HEK293T (cell line): Measurements from ENCODE around the gene ZNRF1.

Experiments
- CTCF ChIA-PET: fragments of 350-600 bp; formaldehyde crosslinking; extraction: SDS; loops from one replicate; lab custom pipeline; 2021; ENCODE audit warnings: antibody characterized with exemption, inconsistent platforms; lab: Yijun Ruan, JAX
- POLR2A ChIA-PET: fragments of 350-600 bp; formaldehyde crosslinking; extraction: SDS; loops from one replicate; lab custom pipeline; 2020; ENCODE audit warnings: antibody characterized with exemption, inconsistent platforms; lab: Yijun Ruan, JAX
- DNase-seq: peaks from one replicate; pipeline ENCODE4 v3.0.0; 2012; ENCODE audit warnings: mixed read lengths; ENCODE audit errors: extremely low spot score
- ARNT ChIP-seq: fragments of 450-650 bp; IDR thresholded peaks from 2 replicates; pipeline ENCODE4 v1.6.1; 2017; ENCODE audit warnings: mild to moderate bottlenecking
- BHLHE40 ChIP-seq: fragments of 450-650 bp; IDR thresholded peaks from 2 replicates; pipeline ENCODE4 v1.6.1; 2016; ENCODE audit warnings: mild to moderate bottlenecking, moderate library complexity, borderline replicate concordance
- CTBP1 ChIP-seq: fragments of 450-650 bp; IDR thresholded peaks from 2 replicates; pipeline ENCODE4 v1.6.1; 2016; ENCODE audit warnings: borderline replicate concordance
- ELF4 ChIP-seq: fragments of 450-650 bp; IDR thresholded peaks from 2 replicates; pipeline ENCODE4 v1.6.1; 2017; ENCODE audit warnings: antibody characterized with exemption
- FOXA1 ChIP-seq: fragments of 450-650 bp; IDR thresholded peaks from 2 replicates; pipeline ENCODE4 v1.6.1; 2016; ENCODE audit warnings: mild to moderate bottlenecking
- FOXK2 ChIP-seq: fragments of 450-650 bp; IDR thresholded peaks from 2 replicates; pipeline ENCODE4 v1.6.1; 2016; ENCODE audit warnings: mild to moderate bottlenecking
- FOXM1 ChIP-seq: fragments of 450-650 bp; IDR thresholded peaks from 2 replicates; pipeline ENCODE4 v1.6.1; 2017; ENCODE audit warnings: mild to moderate bottlenecking, borderline replicate concordance
- HDGF ChIP-seq: fragments of 450-650 bp; IDR thresholded peaks from 2 replicates; pipeline ENCODE4 v1.6.1; 2017; ENCODE audit warnings: antibody characterized with exemption, borderline replicate concordance
- L3MBTL2 ChIP-seq: fragments of 450-650 bp; conservative IDR thresholded peaks from 2 replicates; pipeline ENCODE4 v1.6.1; 2016; ENCODE audit warnings: mild to moderate bottlenecking
- LEF1 ChIP-seq: fragments of 450-650 bp; IDR thresholded peaks from 2 replicates; pipeline ENCODE4 v1.6.1; 2017; ENCODE audit warnings: mild to moderate bottlenecking, borderline replicate concordance
- NFRKB ChIP-seq: fragments of 450-650 bp; IDR thresholded peaks from 2 replicates; pipeline ENCODE4 v1.6.1; 2016; ENCODE audit warnings: mild to moderate bottlenecking, moderate library complexity
- PKNOX1 ChIP-seq: fragments of 450-650 bp; IDR thresholded peaks from 2 replicates; pipeline ENCODE4 v1.6.1; 2016
- SP1 ChIP-seq: fragments of 450-650 bp; IDR thresholded peaks from 2 replicates; pipeline ENCODE4 v1.6.1; 2017
- SUZ12 ChIP-seq: fragments of 450-650 bp; IDR thresholded peaks from 2 replicates; pipeline ENCODE4 v1.6.1; 2016; ENCODE audit warnings: mild to moderate bottlenecking
- TARDBP ChIP-seq: fragments of 450-650 bp; IDR thresholded peaks from 2 replicates; pipeline ENCODE4 v1.6.1; 2016
- ZNF384 ChIP-seq: fragments of 450-650 bp; IDR thresholded peaks from 2 replicates; pipeline ENCODE4 v1.6.1; 2016

ZNRF1 gene

GRCh38 chr16:74999219-74999608, 390 bp downstream of the ZNRF1 start:
- ChIA-PET POLR2A (no interaction called here), CTCF (interaction anchor here (1.0 to 1.6 kb wide), 5 partner anchors 12 to 122 kb away, joined by 3 to 10 read pairs (median 3); no protein-coding TSS in a partner anchor)
- no peak for TF ChIP-seq SUZ12
- no peak for TF ChIP-seq SP1
- no peak for TF ChIP-seq FOXK2
- no peak for TF ChIP-seq ZNF384
- no peak for TF ChIP-seq BHLHE40
- no peak for TF ChIP-seq HDGF
- TF ChIP-seq L3MBTL2, result no peak
- TF ChIP-seq FOXA1, result no peak
- no peak for TF ChIP-seq ARNT
- no peak for TF ChIP-seq NFRKB
- no peak for TF ChIP-seq LEF1
- no peak for TF ChIP-seq PKNOX1
- TF ChIP-seq CTBP1, result no peak
- DNase-seq, result no peak

GRCh38 chr16:74999609-75000480, 1.0 kb downstream of the ZNRF1 start:
- POLR2A ChIA-PET, result no interaction called here
- TF ChIP-seq HDGF (no peak), SUZ12 (no peak), FOXA1 (no peak), PKNOX1 (no peak), ELF4 (no peak), BHLHE40 (no peak), TARDBP (no peak), LEF1 (no peak), FOXM1 (no peak), ARNT (no peak)
- CTCF ChIA-PET, result interaction anchor here (1.0 to 1.6 kb wide), 5 partner anchors 12 to 122 kb away, joined by 3 to 10 read pairs (median 3); no protein-coding TSS in a partner anchor
- DNase-seq, result peak; percentile 23

- ChIA-PET POLR2A (no interaction called here), CTCF (no interaction called here)
- TF ChIP-seq HDGF (no peak), L3MBTL2 (no peak), FOXK2 (no peak), ELF4 (no peak), CTBP1 (no peak), LEF1 (no peak)
- DNase-seq, result no peak
These were observed 1.8 kb downstream of the ZNRF1 start for GRCh38 chr16:75000481-75001081.

DNA sequence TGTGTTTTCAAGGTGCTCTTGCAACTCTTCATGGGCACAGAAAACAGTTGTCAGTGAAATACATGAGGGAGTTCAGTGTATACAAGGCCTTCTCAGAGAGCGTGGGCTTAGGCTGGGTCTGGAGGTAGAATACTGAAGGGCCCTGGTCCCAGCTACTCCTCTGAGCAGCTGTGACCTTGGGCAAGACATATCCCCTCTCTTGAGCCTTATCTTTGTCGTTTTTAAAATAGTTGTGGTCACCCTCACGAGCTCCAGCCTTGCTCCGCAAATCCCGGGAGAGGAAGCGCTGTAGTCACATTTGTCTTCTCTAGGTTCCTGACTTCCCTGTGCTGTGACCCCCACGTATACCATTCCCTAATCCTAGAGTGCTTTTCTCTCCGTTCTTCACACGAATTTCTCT, 3.6 kb downstream of the ZNRF1 start:
- no peak for DNase-seq
- POLR2A ChIA-PET, result interaction anchor here (1.3 kb wide), 1 partner anchor 18 kb away, joined by 3 read pairs; the partner anchor contains the start of gene WDR59
- TF ChIP-seq SUZ12 (no peak), TARDBP (no peak), FOXM1 (no peak), LEF1 (no peak), CTBP1 (no peak), PKNOX1 (no peak), NFRKB (no peak), HDGF (no peak), BHLHE40 (no peak), SP1 (no peak), ZNF384 (no peak), ARNT (no peak), FOXA1 (no peak)
- CTCF ChIA-PET, result interaction anchor here (1.7 kb wide), 1 partner anchor 109 kb away, joined by 5 read pairs; no protein-coding TSS in a partner anchor

DNA sequence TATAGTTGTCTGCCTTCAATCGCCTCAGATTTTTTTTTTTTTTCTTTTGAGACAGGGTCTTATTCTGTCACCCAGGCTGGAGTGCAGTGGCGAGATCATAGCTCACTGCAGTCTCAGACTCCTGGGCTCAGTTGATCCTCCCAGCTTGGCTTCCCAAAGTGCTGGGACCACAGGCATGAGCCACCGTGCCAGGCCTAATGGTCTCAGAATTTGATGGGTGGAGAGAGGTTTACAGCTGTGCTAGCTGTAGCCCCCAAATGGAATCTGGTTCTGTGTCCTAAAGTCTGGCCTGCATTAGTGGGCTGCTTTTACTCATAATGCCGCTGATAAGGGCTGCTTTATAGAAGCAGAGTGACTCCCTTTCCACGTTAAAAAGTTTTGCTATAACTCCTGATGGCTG, 5.1 kb downstream of the ZNRF1 start:
- no peak for DNase-seq
- ChIA-PET POLR2A (interaction anchor here (0.6 kb wide), 1 partner anchor 11 kb away, joined by 3 read pairs; no protein-coding TSS in a partner anchor), CTCF (no interaction called here)
- no peak for TF ChIP-seq FOXA1
- no peak for TF ChIP-seq CTBP1
- no peak for TF ChIP-seq ARNT
- no peak for TF ChIP-seq ZNF384
- TF ChIP-seq HDGF, result no peak
- TF ChIP-seq BHLHE40, result no peak
- TF ChIP-seq FOXK2, result no peak
- TF ChIP-seq SP1, result no peak
- no peak for TF ChIP-seq SUZ12
- no peak for TF ChIP-seq ELF4
